ENCODE measurements around the gene BSX. TPM values are rescaled to one million over a fixed set of nuclear protein-coding genes. Genes with fewer than 3 reads are reported as not detected.

BSX gene
- total and polyA plus RNA-seq, 2 donors (not counting 1 experiment from before 2014, with no cell fraction given), result not detected

DNA sequence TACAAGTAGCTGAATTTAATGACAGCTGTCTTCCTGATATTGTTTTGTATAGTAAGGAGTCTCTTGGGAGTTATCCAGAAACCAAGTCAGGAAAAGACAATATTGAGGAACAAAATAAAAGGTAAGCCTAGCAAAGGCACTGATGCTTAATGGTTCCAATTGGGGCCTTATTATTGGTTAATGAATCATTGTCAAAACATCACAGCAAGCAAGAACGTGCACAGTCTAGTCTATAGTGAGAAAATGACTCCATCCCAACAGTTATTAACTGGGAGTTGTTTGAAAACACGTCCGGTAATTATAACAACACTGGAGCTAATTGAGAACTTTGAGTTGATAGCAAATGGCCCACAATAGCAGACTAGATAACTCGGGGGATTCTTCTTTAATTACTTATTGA lies 17.7 kb downstream of the BSX start:
- intact Hi-C loops (cut with micrococcal nuclease), result no loop called here
- ATAC-seq (ENCODE audit: low read depth), result no peak
- Histone ChIP-seq H3K4me1 (ENCODE audit: control insufficient read depth in 2 of 2, insufficient read depth in 2 of 2, low read length in 2 of 2) (no peaks in the 10 kb centered on the region), H3K4me3 (ENCODE audit: control extremely low read depth in 1 of 5, extremely low read depth in 1 of 5, insufficient read depth in 1 of 5, low read depth in 2 of 5, low read length in 4 of 5) (no peak overlapping the region), H4K20me1 (ENCODE audit: control insufficient read depth, insufficient read depth, low read length, poor library complexity, severe bottlenecking) (no peaks in the 10 kb centered on the region), H3K36me3 (replicated peaks in 1 of 2; ENCODE audit: control extremely low read depth in 1 of 2, control insufficient read depth in 1 of 2, extremely low read depth in 1 of 2, insufficient read depth in 2 of 2, low read length in 1 of 2) (no peaks in the 10 kb centered on the region), H3K4me2 (replicated peaks; ENCODE audit: low read depth, low read length, poor library complexity, severe bottlenecking) (no peak overlapping the region), H2AFZ (ENCODE audit: insufficient read depth, low read depth, low read length, poor library complexity, severe bottlenecking) (no peak overlapping the region), H3K27me3 (replicated peaks in 1 of 4; ENCODE audit: control extremely low read depth in 1 of 4, control insufficient read depth in 3 of 4, insufficient read depth in 4 of 4, low read length in 3 of 4) (peaks cover 0 to 22% (median 13%) of the 10 kb centered on the region in 4 experiments), H3K9me3 (ENCODE audit: control extremely low read depth in 1 of 3, control insufficient read depth in 2 of 3, insufficient read depth in 1 of 3, low read length in 2 of 3) (peaks cover 0 to 3% (median 1%) of the 10 kb centered on the region in 3 donors), H3K27ac (ENCODE audit: low read length in 2 of 2) (no peak overlapping the region), H3K79me2 (ENCODE audit: control insufficient read depth, insufficient read depth, low read length) (no peaks in the 10 kb centered on the region), H3K9ac (ENCODE audit: low read length) (no peak overlapping the region)
- ChIA-PET POLR2A (no interaction called here), CTCF (no interaction called here)
- no peaks in the 10 kb centered on the region for H3K9me3 Mint-ChIP-seq (ENCODE audit: insufficient read depth)
- no peaks in the 10 kb centered on the region for H3K4me1 Mint-ChIP-seq
- H3K27me3 Mint-ChIP-seq, result peaks cover 44% of the 10 kb centered on the region
- WGBS (ENCODE audit: insufficient coverage), result no CpG with 5 or more reads among the region's 4 CpGs
- no peak for DNase-seq
- H3K4me3 Mint-ChIP-seq, result no peak overlapping the region
- H3K27ac Mint-ChIP-seq, result no peak overlapping the region
- no peak for TF ChIP-seq EZH2 (IDR thresholded peaks at IDR 0.05; ENCODE audit: borderline replicate concordance, insufficient read depth, low read depth, low read length, poor library complexity, severe bottlenecking)
- TF ChIP-seq, protein P1, sequence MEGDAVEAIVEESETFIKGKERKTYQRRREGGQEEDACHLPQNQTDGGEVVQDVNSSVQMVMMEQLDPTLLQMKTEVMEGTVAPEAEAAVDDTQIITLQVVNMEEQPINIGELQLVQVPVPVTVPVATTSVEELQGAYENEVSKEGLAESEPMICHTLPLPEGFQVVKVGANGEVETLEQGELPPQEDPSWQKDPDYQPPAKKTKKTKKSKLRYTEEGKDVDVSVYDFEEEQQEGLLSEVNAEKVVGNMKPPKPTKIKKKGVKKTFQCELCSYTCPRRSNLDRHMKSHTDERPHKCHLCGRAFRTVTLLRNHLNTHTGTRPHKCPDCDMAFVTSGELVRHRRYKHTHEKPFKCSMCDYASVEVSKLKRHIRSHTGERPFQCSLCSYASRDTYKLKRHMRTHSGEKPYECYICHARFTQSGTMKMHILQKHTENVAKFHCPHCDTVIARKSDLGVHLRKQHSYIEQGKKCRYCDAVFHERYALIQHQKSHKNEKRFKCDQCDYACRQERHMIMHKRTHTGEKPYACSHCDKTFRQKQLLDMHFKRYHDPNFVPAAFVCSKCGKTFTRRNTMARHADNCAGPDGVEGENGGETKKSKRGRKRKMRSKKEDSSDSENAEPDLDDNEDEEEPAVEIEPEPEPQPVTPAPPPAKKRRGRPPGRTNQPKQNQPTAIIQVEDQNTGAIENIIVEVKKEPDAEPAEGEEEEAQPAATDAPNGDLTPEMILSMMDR (IDR thresholded peaks at IDR 0.05), result no peak

DNA sequence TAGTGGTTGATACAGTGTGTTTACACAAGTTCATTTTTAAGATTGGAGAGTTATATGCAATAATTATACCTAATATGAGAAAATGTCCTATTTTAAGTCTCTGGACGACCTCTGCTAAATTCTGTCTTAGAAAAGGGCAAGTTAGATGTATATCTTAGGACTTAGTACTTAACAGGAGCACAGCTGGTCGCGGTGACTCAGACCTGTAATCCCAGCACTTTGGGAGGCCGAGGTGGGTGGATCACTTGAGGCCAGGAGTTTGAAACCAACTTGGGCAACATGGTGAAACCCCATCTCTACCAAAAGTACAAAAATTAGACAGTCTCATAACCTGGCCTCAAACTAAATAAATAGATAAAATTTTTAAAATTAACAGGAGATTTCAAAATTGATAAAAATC lies 27.2 kb downstream of the BSX start:
- DNase-seq (no peak), ATAC-seq (ENCODE audit: low read depth) (no peak)
- TF ChIP-seq, protein P1 (IDR thresholded peaks at IDR 0.05), result no peak
- TF ChIP-seq EZH2 (IDR thresholded peaks at IDR 0.05; ENCODE audit: borderline replicate concordance, insufficient read depth, low read depth, low read length, poor library complexity, severe bottlenecking), result no peak
- POLR2A ChIA-PET, result no interaction called here
- Histone ChIP-seq H3K9me3 (ENCODE audit: control extremely low read depth in 1 of 3, control insufficient read depth in 2 of 3, insufficient read depth in 1 of 3, low read length in 2 of 3) (no peaks in the 10 kb centered on the region), H3K4me3 (ENCODE audit: control extremely low read depth in 1 of 5, extremely low read depth in 1 of 5, insufficient read depth in 1 of 5, low read depth in 2 of 5, low read length in 4 of 5) (no peak overlapping the region), H2AFZ (ENCODE audit: insufficient read depth, low read depth, low read length, poor library complexity, severe bottlenecking) (no peak overlapping the region), H4K20me1 (ENCODE audit: control insufficient read depth, insufficient read depth, low read length, poor library complexity, severe bottlenecking) (no peaks in the 10 kb centered on the region), H3K27ac (ENCODE audit: low read length in 2 of 2) (no peak overlapping the region), H3K79me2 (ENCODE audit: control insufficient read depth, insufficient read depth, low read length) (no peaks in the 10 kb centered on the region), H3K4me1 (ENCODE audit: control insufficient read depth in 2 of 2, insufficient read depth in 2 of 2, low read length in 2 of 2) (no peaks in the 10 kb centered on the region), H3K27me3 (replicated peaks in 1 of 4; ENCODE audit: control extremely low read depth in 1 of 4, control insufficient read depth in 3 of 4, insufficient read depth in 4 of 4, low read length in 3 of 4) (no peaks in the 10 kb centered on the region), H3K36me3 (replicated peaks in 1 of 2; ENCODE audit: control extremely low read depth in 1 of 2, control insufficient read depth in 1 of 2, extremely low read depth in 1 of 2, insufficient read depth in 2 of 2, low read length in 1 of 2) (no peaks in the 10 kb centered on the region), H3K9ac (ENCODE audit: low read length) (no peak overlapping the region), H3K4me2 (replicated peaks; ENCODE audit: low read depth, low read length, poor library complexity, severe bottlenecking) (no peak overlapping the region)
- Mint-ChIP-seq H3K9me3 (ENCODE audit: insufficient read depth) (no peaks in the 10 kb centered on the region), H3K27me3 (no peaks in the 10 kb centered on the region), H3K4me3 (no peak overlapping the region), H3K4me1 (no peaks in the 10 kb centered on the region), H3K27ac (no peak overlapping the region)
- CTCF ChIA-PET, result no interaction called here
- WGBS (ENCODE audit: insufficient coverage), result 40% methylated on average over 1 of the region's 4 CpGs
- intact Hi-C loops (cut with micrococcal nuclease), result no loop called here
